Hematopoietic multipotent progenitor cell treated with erythropoietin and hydrocortisone succinate and interleukin-3 and kit ligand, for 8 days (in vitro differentiated cells): ENCODE results near the gene KAT5.
"Not testable (repeated sequence)": the region's sequence is repeated elsewhere in the genome, so short reads cannot be mapped to it uniquely, and the experiment has no call there.

Experiments
- DNase-seq: peaks from one replicate; pipeline ENCODE4 v3.0.0-alpha.2; 2015

The KAT5 gene

DNA sequence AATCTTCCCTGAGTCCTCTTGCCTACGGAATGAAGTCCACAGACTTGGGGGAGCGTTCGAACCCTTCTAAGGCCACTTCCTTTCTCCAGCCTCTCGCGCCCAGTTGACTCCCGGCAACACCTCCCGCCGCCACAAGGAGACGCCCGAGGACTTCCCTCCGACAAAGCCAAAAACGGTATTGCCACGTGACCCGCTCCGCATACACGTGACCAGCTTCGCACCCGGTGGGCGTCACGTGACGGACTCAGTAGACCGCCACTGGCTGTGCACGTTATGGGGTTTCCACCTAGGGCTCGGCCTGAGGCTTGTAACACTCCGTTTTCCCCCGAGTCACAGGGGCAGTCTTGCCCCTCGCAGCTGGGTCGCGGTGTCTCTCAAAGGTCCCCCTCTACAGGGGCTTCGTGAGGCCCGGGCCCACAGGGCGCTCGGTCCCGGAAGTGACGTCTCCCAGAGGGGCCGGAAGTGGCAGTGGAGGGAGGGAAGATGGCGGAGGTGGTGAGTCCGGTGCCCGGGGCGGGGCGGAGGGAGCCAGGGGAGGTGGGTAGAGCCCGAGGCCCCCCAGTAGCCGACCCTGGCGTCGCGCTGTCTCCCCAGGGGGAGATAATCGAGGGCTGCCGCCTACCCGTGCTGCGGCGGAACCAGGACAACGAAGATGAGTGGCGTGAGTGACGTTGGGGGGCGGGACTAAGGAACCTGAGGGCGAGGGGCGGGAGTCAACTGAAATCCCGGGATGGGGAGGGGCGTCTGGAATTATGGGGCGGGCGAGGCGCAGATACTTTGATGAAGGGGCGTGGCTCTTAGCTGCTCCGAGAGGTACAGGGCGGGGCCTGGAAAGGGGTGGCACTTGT is at the start of gene KAT5:
Gene KAT5 (plus strand): TSS at position 468 of the 848 bp plus-strand sequence. CDS start 16 bp downstream, at position 484.
- peak; percentile 99 for DNase-seq

DNA sequence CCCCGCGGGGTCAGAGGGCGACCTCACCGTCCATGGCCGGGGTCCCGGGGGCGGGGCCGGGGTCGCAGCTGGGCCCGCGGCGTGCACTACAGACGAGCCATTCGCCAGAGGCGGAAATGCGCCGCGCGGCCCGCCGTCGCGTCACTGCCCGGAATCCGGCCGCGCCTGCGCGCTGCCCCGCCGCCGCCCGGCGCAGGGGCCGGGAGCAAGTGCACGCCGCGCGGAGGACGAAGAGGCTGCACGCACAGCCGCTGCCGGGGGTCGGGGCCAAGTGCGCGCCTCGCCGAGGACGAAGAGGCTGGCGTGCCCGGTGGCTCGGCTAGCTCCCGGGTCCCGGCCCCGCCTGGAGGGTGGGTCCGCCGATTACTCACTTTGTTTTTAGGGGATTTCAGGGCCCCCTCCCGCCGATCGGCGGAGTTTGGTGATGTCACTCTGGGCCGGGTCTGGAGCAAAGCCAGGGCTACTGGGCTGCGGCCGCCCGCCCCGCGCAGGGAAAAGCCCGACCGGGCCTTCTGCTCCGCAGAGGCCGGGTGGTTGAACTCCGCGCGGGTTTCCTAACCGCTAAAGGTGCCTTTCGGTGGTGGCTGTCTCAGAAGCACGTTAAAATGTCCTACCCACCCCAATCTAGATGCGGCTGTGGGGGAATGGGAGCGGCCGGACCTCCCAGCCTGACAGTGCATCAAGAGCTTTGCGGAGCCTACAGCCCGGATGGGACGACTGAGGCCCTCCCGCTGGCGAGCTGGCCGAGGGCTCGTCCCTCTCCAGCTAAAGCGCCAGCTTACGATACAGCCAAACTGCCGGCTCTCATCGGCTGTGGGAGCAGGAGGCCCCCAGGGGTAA is 49.0 kb upstream of the KAT5 start, which contains the start of gene RELA:
Gene RELA (minus strand): TSS at position 118 of the 840 bp plus-strand sequence. CDS start 84 bp downstream, at position 34.
- peak; percentile 90 for DNase-seq

DNA sequence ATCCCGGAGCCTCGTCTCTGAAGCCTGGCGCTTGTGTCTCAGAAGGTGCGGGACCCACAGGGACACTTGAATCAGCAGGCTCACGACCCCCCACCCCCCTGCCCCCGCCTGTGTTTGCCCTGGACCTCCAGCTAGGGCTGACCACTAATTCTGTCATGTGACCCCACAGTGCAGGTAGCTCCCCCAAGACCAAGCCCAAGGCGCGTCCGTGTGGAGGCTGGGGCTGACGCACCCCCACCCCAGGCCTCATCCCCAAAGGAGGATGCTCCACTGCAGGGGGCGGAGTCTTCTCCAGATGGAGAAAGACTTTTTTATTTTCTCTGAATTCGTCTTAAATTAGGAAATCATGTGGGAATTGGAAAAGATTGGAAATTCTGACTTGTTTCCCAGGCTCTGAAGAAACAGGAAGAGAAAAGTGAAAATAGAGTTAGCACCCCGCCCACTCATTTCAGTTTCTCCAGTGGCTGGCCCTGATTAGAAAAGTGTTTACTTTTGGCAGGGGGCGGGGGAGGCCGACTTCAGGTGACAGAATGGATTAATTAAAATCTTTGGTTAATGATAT is 48.3 kb upstream of the KAT5 start:
- peak; percentile 26 for DNase-seq

DNA sequence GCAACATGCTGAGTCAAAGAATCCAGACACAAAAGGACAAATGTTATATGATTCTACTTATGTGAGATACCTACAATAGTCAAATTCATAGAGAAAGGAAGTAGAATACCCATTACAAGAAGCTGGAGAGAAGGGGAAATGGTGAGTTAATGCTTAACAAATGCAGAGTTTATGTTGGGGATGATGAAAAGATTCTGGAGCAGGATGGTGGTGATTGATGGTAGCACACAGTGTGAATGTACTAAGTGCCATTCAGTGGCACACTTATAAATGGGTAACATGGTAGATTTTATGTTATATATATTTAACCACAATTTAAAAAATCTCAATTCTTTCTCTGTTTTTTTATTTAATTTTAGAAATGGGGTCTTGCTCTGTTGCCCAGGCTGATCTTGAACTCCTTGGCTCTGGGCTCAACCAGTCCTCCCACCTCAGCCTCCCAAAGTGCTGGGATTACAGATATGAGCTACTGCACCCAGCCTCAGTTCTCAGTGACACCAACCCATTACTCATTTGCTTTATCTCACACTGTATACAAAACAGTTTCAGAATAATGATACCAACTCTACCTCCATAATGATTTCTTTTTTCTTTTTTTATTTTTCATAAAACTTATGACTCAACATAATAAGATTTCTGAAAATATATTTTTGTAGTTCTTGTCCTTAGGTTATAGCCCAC is 39.7 kb upstream of the KAT5 start:
- DNase-seq, result no peak

DNA sequence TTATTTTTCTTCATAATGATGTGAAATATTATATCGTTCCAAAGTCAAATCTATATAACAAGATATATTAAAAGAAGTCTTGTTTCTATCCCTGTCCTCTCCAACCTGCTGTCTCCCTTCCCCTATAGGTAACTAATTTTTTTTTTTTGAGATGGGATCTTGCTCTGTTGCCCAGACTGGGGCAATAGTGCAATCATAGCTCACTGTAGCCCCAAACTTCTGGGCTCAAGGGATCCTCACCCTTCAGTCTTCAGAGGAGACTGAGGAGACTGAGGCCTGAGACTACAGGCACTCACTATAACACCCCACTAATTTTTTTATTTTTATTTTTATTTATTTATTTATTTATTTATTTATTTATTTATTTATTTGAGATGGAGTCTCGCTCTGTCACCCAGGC is 39.1 kb upstream of the KAT5 start:
- DNase-seq, result no peak

DNA sequence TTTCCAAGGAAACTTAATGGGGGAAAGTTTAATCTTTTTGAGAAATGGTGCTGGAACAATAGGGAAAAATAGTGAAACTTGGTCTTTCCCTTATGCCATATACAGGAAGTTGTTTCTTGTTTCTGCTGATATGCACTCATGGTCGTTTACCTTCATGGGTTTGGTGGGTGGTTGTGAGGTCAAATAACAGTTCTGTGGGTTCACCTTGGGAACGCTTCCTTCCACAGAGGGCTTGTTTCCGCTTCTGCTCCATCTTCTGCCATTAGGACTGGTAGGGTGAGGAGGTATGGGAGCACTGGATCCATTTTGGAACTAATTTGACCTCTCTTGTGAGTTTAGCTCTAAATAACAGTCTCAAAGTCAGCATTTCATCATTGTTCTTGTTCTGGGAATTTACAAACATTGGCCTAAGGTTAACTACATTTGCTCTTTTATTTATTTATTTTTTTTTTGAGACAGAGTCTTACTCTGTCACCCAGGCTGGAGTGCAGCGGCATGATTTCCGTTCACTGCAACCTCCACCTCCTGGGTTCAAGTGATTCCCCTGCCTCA is 31.8 kb upstream of the KAT5 start:
- DNase-seq, result no peak

DNA sequence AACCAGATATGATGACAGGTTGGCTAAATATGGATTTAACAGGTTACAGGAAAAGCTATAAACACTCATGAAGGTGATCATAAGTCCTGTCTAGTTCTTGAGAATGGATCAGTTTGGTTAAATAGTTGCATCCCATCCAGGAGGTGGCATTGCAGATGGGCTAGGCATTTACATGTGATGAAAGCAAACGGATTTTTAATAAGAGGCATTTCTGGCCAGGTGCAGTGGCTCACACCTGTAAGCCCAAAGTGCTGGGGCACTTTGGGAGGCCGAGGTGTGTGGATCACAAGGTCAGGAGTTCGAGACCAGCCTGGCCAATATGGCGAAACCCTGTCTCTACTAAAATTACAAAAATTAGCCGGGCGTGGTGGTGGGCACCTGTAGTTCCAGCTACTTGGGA is 28.6 kb upstream of the KAT5 start:
- DNase-seq, result not testable (repeated sequence)

DNA sequence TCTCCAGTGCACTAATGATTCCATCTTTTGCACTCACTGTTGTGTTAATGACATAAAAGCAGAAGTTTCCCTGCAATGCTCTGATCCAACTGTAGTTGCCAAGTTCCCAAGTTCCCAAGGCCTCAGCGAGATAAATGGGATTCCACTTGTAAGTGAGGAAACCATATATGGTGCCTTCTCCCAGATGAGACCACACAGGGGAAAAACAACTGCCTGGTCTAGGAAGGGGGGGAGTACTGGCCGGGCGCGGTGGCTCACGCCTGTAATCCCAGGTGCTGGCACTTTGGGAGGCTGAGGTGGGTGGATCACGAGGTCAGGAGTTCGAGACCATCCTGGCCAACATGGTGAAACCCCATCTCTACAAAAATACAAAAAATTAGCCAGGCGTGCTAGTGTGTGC is 26.1 kb upstream of the KAT5 start:
- DNase-seq, result no peak

DNA sequence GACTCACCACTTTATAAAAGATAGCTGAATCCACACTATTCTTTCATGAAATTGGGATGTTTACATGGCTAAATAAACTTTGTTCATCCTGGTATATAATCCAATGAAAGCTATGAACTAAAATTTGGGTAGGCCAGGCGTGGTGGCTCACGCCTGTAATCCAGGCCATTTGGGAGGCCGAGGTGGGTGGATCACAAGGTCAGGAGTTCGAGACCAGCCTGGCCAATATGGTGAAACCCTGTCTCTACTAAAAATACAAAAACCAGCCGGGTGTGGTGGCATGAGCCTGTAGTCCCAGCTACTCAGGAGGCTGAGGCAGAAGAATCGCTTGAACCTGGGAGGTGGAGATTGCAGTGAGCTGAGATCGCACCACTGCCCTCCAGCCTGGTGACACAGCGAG is 20.2 kb upstream of the KAT5 start:
- DNase-seq, result not testable (repeated sequence)

DNA sequence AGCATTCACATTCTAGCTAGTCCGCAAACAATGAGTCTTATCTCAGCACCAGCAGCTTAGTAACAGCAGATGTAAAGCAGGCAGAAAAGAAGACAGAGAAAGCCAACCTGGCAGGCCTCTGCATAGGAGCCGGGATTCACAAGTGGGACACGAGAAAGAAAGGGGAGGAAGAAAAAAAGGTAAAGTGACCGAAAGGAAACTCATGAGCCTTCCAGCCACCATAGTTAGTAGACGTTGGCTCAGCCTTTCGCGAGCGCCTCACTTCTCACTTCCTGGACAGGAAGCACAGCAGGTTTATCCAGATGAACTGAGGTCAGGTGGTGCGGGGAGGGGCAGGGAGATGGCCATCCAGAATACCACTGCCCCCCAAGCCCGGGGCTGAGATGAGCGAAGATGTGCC is 19.7 kb upstream of the KAT5 start:
- peak; percentile 14 for DNase-seq

DNA sequence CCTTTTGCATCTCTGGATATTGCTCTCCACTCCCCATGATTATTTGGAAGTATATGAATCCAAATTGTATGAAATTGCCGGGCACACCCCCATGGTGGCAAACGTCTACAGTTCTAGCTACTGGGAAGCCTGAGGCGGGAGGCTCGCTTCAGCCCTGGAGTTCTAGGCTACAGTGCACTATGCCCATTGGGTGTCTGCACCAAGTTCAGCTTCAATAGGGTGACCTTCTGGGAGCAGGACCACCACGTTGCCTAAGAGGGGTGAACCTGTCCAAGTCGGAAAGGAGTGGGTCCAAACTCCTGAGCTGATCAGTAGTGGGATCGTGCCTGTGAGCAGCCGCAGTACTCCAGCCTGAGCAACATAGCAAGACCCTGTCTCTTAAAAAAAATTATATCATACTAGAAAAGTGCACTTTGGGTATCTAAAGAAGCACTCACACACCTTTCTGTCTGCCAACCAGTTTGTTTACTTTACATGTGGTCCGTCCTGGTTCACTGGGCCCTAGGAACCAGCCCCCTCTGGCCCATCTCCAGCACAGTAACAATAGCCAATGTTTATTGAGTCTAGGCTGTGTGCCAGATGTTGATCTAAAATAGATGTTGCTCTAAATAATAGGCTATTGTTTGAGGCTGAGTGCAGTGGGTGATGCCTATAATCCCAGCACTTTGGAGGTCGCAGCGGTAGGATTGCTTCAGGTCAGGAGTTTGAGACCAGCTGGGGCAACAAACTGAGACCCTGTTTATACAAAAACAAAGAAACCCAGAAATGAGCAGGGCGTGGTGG is 16.4 kb upstream of the KAT5 start:
- DNase-seq, result no peak

DNA sequence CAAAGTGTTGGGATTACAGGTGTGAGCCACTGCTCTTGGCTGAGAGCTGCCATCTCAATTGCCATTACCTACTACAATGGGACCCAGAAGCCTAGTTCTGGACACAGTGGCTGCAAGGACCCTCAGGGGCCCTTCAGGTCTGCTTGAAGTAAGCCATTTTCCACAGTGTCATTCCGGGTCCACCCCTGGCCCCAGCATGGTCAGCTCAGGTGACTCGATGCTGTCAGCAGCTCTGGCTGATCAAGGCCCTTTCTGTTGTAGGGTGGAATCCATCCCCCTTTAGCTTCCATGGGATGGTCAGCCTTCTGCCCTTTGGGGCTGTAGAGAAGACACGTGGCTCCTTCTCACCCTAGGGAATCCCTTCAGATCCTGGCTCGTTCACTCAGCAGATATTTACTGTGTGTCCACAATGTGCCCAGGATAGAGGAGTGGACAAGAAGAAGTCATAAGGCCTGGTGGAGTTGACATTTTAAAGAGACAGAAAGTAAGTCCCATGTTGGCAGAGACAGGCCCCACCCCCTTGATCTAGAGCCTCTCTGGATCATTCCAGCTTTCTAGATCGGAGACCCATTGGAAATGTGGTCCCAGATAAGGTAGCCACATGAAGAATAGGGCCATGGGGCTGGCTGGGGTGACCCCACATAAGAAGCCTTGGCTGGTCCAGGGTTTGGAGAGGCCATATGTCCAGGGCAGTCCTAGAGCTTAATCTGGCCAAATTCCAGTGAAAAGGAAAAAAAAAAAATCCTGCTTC is 15.1 kb upstream of the KAT5 start:
- DNase-seq, result no peak

DNA sequence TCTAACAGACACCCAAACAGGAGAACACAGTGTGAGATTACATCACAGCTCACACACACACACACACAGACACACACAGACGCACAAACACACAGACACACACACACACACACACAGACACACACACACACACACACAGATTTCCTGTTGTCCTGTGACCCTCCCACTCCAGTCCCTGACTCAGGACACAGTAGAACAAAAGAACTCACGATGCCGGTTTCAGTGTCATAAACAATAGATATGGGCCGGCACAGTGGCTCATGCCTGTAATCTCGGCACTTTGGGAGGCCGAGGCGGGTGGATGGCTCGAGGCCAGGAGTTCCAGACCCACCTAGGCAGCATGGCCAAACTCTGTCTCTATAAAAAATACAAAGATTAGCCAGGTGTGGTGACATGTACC is 13.8 kb upstream of the KAT5 start:
- no peak for DNase-seq

DNA sequence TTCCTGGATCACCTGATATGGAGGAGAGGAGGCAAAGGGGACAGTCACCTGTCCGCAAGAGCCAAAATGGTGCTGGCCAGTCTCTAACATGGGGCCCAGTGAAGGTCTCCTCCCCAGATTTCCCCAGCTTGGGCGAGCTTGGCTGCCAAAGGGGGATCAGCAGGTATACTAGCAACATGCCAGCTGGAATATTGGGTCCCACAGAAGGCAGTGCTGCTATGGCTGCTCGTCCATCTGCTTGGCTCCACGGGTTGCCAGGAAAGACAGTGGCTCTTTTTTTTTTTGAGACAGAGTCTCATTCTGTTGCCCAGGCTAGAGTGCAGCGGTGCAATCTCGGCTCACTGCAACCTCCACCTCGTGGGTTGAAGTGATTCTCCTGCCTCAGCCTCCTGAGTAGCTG is 12.7 kb upstream of the KAT5 start:
- DNase-seq, result no peak

DNA sequence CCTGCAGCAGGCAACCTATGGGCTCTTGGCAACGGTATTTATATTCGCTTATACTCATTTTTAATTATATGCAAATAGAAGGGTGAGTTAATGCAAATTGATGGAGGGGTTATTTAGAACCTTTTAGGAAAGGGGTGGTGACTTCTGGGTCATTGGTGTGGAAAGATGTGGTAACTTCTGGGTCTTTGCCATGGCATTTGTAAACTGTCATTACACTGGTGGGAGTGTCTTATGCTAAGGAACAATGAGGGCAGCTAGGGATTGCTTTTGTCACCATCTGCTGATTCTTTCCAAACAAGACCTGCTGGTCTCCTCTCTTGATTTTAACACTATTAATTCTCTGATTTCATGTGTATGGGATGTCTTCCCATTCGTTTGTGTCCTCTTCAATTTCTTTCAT is 11.7 kb upstream of the KAT5 start:
- DNase-seq, result peak; percentile 14

DNA sequence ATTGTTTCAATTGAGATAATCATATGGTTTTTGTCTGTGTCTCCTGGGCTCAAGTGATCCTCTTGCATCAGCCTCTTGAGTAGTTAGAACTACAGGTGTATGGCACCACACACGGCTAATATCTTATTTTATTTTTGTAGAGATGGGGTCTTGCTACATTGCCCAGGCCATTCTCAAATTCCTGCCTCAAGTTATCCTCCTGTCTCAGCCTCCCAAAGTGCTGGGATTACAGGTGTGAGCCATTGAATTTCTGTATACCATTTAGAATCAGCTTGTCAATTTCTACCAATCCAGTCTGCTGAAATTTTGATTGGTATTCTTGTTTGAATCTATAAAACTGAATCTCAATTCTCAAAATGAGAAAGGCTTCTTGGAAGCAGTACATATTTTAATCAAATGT is 10.4 kb upstream of the KAT5 start:
- no peak for DNase-seq

DNA sequence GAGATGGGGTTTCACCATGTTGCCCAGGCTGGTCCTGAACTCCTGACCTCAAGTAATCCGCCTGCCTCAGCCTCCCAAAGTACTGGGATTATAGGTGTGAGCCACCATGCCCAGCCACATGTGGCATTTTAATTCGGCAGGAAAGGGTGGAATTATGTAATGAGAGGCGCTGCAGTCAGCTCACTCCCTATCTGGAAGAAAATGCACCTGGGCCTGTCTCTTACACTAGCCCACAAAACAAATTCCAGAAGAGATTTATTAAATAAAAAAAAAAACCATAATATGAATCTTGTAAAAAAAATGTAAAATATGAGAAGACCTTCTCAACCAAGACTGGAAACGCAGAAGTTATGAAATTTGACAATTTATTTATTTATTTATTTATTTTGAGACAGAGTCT is 8.2 kb upstream of the KAT5 start:
- no peak for DNase-seq

DNA sequence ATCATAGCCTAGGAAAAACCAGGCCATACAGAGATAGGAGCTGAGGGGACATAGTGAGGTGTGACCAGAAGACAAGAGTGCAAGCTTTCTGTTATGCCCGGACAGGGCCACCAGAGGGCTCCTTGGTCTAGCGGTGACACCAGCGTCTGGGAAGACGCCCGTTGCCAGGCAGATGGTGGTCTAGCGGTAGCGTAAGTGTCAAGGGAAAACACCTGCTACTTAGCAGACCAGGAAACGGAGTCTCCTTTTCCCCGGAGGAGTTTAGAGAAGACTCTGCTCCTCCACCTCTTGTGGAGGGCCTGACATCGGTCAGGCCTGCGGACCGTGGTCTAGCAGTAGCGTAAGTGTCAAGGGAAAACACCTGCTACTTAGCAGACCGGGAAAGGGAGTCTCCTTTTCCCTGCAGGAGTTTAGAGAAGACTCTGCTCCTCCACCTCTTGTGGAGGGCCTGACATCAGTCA is 5.7 kb upstream of the KAT5 start:
- DNase-seq, result peak; percentile 65

DNA sequence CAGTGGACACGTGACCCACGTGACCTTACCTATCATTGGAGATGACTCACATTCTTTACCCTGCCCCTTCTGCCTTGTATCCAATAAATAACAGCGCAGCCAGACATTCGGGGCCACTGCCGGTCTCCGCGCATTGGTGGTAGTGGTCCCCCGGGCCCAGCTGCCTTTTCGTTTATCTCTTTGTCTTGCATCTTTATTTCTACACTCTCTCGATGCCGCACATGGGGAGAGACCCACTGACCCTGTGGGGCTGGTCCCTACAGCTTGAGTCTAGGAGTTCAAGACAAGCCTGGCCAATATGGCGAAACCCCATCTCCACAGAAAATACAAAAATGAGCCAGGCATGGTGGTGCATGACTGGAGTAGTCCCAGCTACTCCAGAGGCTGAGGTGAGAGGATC is 5.0 kb upstream of the KAT5 start:
- DNase-seq, result not testable (repeated sequence)

DNA sequence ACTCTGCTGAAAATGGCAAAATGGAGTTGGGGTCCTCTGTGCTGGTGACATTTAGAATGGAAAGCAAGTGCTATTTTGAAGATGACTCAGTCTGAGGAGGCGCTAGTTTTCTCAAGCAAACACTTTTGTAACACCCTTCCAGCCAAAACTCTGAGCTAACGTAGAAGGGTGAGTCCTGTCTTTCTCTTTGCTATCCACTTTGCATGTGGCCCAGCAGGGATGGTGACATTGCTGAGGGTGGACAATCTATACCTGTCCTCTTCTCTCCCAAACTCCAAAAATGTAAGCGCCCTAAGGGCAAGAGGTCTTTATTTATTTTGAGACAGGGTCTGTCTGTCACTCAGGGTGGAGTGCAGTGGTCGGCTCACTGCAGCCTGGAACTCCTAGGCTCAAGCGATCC is 3.6 kb upstream of the KAT5 start:
- DNase-seq, result no peak

DNA sequence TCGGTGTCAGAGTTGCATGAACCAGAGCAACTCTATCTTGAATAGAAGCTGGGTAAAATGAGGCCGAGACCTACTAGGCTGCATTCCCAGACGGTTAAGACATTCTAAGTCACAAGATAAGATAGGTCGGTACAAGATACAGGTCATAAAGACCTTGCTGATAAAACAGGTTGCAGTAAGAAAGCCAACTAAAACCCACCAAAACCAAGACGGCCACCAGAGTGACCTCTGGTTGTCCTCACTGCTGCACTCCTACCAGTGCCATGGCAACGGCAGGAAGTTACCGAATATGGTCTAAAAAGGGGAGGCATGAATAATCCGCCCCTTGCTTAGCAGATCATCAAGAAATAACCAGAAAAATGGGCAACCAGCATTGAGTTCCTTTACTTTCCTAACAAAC is 2.4 kb upstream of the KAT5 start:
- DNase-seq, result peak; percentile 32
